A549 (cell line): ENCODE results near the gene CCDC38. TPM values are rescaled to one million over a fixed set of nuclear protein-coding genes. Genes with fewer than 3 reads are reported as not detected.

Source experiments
- ATAC-seq, 2 experiments: fragments of 200-7000 bp in 1 of 2; fragments of >200 bp in 1 of 2; cut with Nextera tagmentation in 1 of 2; cut with Tn5 transposase in 1 of 2; 3 replicates each; pipeline versions ENCODE4 v1.8.0 to v1.9.1; 2018 to 2020; ENCODE audit warnings: mild to moderate bottlenecking in 1 of 2, moderate library complexity in 1 of 2
- CTCF ChIA-PET: fragments of 300-600 bp; sonication (Branson Sonifier 250); formaldehyde crosslinking; extraction: SDS; loops from one replicate; lab custom pipeline; 2021; ENCODE audit warnings: antibody characterized with exemption, inconsistent platforms; lab: Yijun Ruan, JAX
- POLR2A ChIA-PET: fragments of 350-600 bp; formaldehyde crosslinking; extraction: SDS; loops from one replicate; lab custom pipeline; 2021; ENCODE audit warnings: antibody characterized with exemption, inconsistent platforms; lab: Yijun Ruan, JAX
- DNase-seq, 2 experiments: peaks; one replicate each; pipeline versions ENCODE4 v3.0.0 to v3.0.0-alpha.2; 2011 to 2016; ENCODE audit warnings: low read depth in 1 of 2, low spot score in 1 of 2
- FAIRE-seq: peaks from 2 replicates; lab custom pipeline; 2011; peaks lifted over from hg19 to GRCh38; lab: Jason Lieb, UNC
- H3K27ac ChIP-seq, 2 experiments: fragments of >200 bp; sonication (Bioruptor Twin); formaldehyde crosslinking; 3 replicates each; pipeline ENCODE4 v1.5.1; 2016 to 2017
- H3K4me1 ChIP-seq: fragments of >200 bp; sonication (Bioruptor Twin); formaldehyde crosslinking; 3 replicates; pipeline ENCODE4 v1.6.1; 2016
- H3K4me2 ChIP-seq: fragments of >200 bp; sonication (Bioruptor Twin); formaldehyde crosslinking; 3 replicates; pipeline ENCODE4 v1.6.1; 2016
- H3K4me3 ChIP-seq: fragments of >200 bp; sonication (Bioruptor Twin); formaldehyde crosslinking; 3 replicates; pipeline ENCODE4 v1.5.1; 2016
- H3K9me3 ChIP-seq: fragments of >200 bp; sonication (Bioruptor Twin); formaldehyde crosslinking; 3 replicates; pipeline ENCODE4 v1.6.1; 2016
- ATOH8 ChIP-seq: fragments of 250-450 bp; sonication (Bioruptor Pico); IDR thresholded peaks from 2 replicates; pipeline ENCODE4 v1.5.0; 2020; ENCODE audit warnings: low read depth, mild to moderate bottlenecking, moderate library complexity
- BCL3 ChIP-seq: fragments of >200 bp; sonication (Bioruptor Twin); formaldehyde crosslinking; IDR thresholded peaks from 3 replicates; pipeline ENCODE4 v1.6.1; 2016
- CBX2 ChIP-seq: fragments of 200-600 bp; sonication (generic); IDR thresholded peaks from 2 replicates; pipeline ENCODE4 v1.6.1; 2016; ENCODE audit warnings: low read depth, mild to moderate bottlenecking, borderline replicate concordance
- CEBPB ChIP-seq, 2 experiments: fragments of >200 bp in 1 of 2; sonication (Bioruptor Twin) in 1 of 2; formaldehyde crosslinking in 1 of 2; IDR thresholded peaks; 2 replicates each; pipeline ENCODE4 v1.6.1; 2012 to 2016
- CHD2 ChIP-seq: fragments of 150-350 bp; IDR thresholded peaks from 2 replicates; pipeline ENCODE4 v1.6.1; 2014; ENCODE audit warnings: low read length; ENCODE audit not compliant: partially characterized antibody
- CTCF ChIP-seq: fragments of >200 bp; sonication (Bioruptor Twin); formaldehyde crosslinking; IDR thresholded peaks from 3 replicates; pipeline ENCODE4 v1.5.1; 2016
- E2F6 ChIP-seq: IDR thresholded peaks from 2 replicates; pipeline ENCODE4 v1.6.1; 2012; ENCODE audit warnings: low read depth, borderline replicate concordance
- ELK1 ChIP-seq: fragments of 150-350 bp; IDR thresholded peaks from 2 replicates; pipeline ENCODE4 v1.6.1; 2014; ENCODE audit warnings: low read depth, mild to moderate bottlenecking, low read length
- HDAC2 ChIP-seq: fragments of 200-600 bp; sonication (generic); IDR thresholded peaks from 2 replicates; pipeline ENCODE4 v1.6.1; 2016
- HEYL ChIP-seq: fragments of 250-450 bp; sonication (Bioruptor Pico); IDR thresholded peaks from 2 replicates; pipeline ENCODE4 v1.8.0; 2021; ENCODE audit warnings: mild to moderate bottlenecking, moderate library complexity
- HOXA7 ChIP-seq: fragments of 250-450 bp; sonication (Bioruptor Pico); IDR thresholded peaks from 2 replicates; pipeline ENCODE4 v1.5.0; 2020; ENCODE audit warnings: mild to moderate bottlenecking, moderate library complexity
- HOXB13 ChIP-seq: fragments of 250-450 bp; sonication (Bioruptor Pico); IDR thresholded peaks from 2 replicates; pipeline ENCODE4 v1.5.0; 2020; ENCODE audit warnings: low read depth, mild to moderate bottlenecking, moderate library complexity
- JUNB ChIP-seq: fragments of >200 bp; sonication (Bioruptor Twin); formaldehyde crosslinking; IDR thresholded peaks from 2 replicates; pipeline ENCODE4 v1.6.1; 2016
- KDM5A ChIP-seq: fragments of 200-600 bp; sonication (generic); IDR thresholded peaks from 2 replicates; pipeline ENCODE4 v1.6.1; 2016; ENCODE audit warnings: antibody characterized with exemption, mild to moderate bottlenecking
- MAZ ChIP-seq: fragments of 150-350 bp; IDR thresholded peaks from 2 replicates; pipeline ENCODE4 v1.6.1; 2014; ENCODE audit warnings: antibody characterized with exemption, low read depth, low read length, borderline replicate concordance
- MYC ChIP-seq: IDR thresholded peaks from 2 replicates; pipeline ENCODE4 v1.6.1; 2012; ENCODE audit warnings: mild to moderate bottlenecking, inconsistent platforms, low read length, improper control_type of control experiment, borderline replicate concordance
- NPAS2 ChIP-seq: fragments of 250-450 bp; sonication (Bioruptor Pico); IDR thresholded peaks from 2 replicates; pipeline ENCODE4 v1.8.0; 2022; ENCODE audit warnings: mild to moderate bottlenecking, moderate library complexity, borderline replicate concordance
- NR3C1 ChIP-seq: fragments of >200 bp; sonication (Bioruptor Twin); formaldehyde crosslinking; IDR thresholded peaks from 3 replicates; pipeline ENCODE4 v1.6.1; 2017
- PBX3 ChIP-seq: IDR thresholded peaks from 2 replicates; pipeline ENCODE4 v1.6.1; 2012
- PHF8 ChIP-seq: fragments of 200-600 bp; sonication (generic); IDR thresholded peaks from 2 replicates; pipeline ENCODE4 v1.6.1; 2016; ENCODE audit warnings: low read depth, mild to moderate bottlenecking, antibody characterized with exemption, moderate library complexity, borderline replicate concordance
- POLR2AphosphoS2 ChIP-seq: conservative IDR thresholded peaks from 2 replicates; pipeline ENCODE4 v1.6.1; 2012; ENCODE audit warnings: low read length, improper control_type of control experiment, inconsistent platforms
- RCOR1 ChIP-seq: fragments of 150-350 bp; IDR thresholded peaks from 2 replicates; pipeline ENCODE4 v1.6.1; 2014; ENCODE audit warnings: antibody characterized with exemption, low read length, low read depth
- RFX5 ChIP-seq: fragments of 450-650 bp; IDR thresholded peaks from 2 replicates; pipeline ENCODE4 v1.7.1; 2014; ENCODE audit warnings: antibody characterized with exemption, mild to moderate bottlenecking, moderate library complexity
- SMC3 ChIP-seq: fragments of >200 bp; sonication (Bioruptor Twin); formaldehyde crosslinking; IDR thresholded peaks from 3 replicates; pipeline ENCODE4 v1.6.1; 2018; ENCODE audit warnings: inconsistent platforms
- TFCP2L1 ChIP-seq: fragments of 250-450 bp; sonication (Bioruptor Pico); IDR thresholded peaks from 2 replicates; pipeline ENCODE4 v1.5.0; 2021; ENCODE audit warnings: mild to moderate bottlenecking
- TP53 ChIP-seq: fragments of 250-450 bp; sonication (Bioruptor Pico); IDR thresholded peaks from 2 replicates; pipeline ENCODE4 v1.5.0; 2021; ENCODE audit warnings: mild to moderate bottlenecking, moderate library complexity
- ZC3H11A ChIP-seq: fragments of 450-650 bp; IDR thresholded peaks from 2 replicates; pipeline ENCODE4 v1.6.1; 2014; ENCODE audit warnings: antibody characterized with exemption, mild to moderate bottlenecking
- whole genome bisulfite sequencing: methylation state at CpG from one replicate; pipeline ENCODE4 v1.1.6; 2017; ENCODE audit errors: missing lambda C conversion rate; 5-methylcytosine and 5-hydroxymethylcytosine counted together
- polyA plus RNA-seq, 4 experiments: library from polyadenylated mRNA; depleted of rRNA in 3 of 4; stranded (reverse); fragments of >200 nt; fragmentation: RNase III in 1 of 4; extraction: RNeasy Plus Mini Kit Qiagen cat#74134 plus additional on column Dnase treatment in 1 of 4; gene quantifications; 2 replicates in 3 of 4; 3 replicates in 1 of 4; pipeline ENCODE4 v1.2.3, GENCODE V29; 2011 to 2017

The CCDC38 gene
- polyA plus RNA-seq, 2 of the 4 experiments (the other 2 are of a cell fraction): 0.18 to 0.41 TPM

GRCh38 chr12:95951515-95951914 is 9.1 kb upstream of the CCDC38 start:
- FAIRE-seq (no peak), DNase-seq (no peak), ATAC-seq (no peak)
- no peak overlapping the region for H3K4me3 ChIP-seq
- H3K9me3 ChIP-seq: no peaks in the 10 kb centered on the region
- TF ChIP-seq ZC3H11A (no peak), BCL3 (no peak), TP53 (CRISPR knock-in tag) (no peak), HOXB13 (no peak), PBX3 (no peak), JUNB (no peak), NR3C1 (no peak), HEYL (CRISPR knock-in tag) (no peak), HOXA7 (no peak), ATOH8 (CRISPR knock-in tag) (no peak), CTCF (no peak), NPAS2 (CRISPR knock-in tag) (no peak), CBX2 (no peak)
- POLR2A ChIA-PET: interaction anchor here (6.5 kb wide), 1 partner anchor 9 kb away, joined by 28 read pairs; the partner anchor contains the start of genes AMDHD1 and CCDC38
- no peak overlapping the region for H3K27ac ChIP-seq
- H3K4me1 ChIP-seq: no peaks in the 10 kb centered on the region
- CTCF ChIA-PET: interaction anchor here (0.9 to 1.2 kb wide), 3 partner anchors 8 to 33 kb away, joined by 3 to 6 read pairs (median 4); partner anchors contain the start of gene CCDC38
- no peak overlapping the region for H3K4me2 ChIP-seq

GRCh38 chr12:95949477-95950206 is 7.2 kb upstream of the CCDC38 start:
- 35% methylated on average over 4 of the region's 4 CpGs for WGBS
- no peak for ATAC-seq
- no peak for TF ChIP-seq RFX5
- no peak for TF ChIP-seq ELK1
- TF ChIP-seq TFCP2L1 (CRISPR knock-in tag): no peak
- no peak for TF ChIP-seq POLR2AphosphoS2
- no peak for TF ChIP-seq E2F6
- TF ChIP-seq CEBPB (IDR thresholded peaks at IDR 0.05): no peak
- TF ChIP-seq JUNB: no peak
- no peak for TF ChIP-seq CBX2
- no peak for TF ChIP-seq SMC3
- no peak for TF ChIP-seq KDM5A
- TF ChIP-seq PHF8: no peak
- TF ChIP-seq TP53 (CRISPR knock-in tag): no peak
- no peak for TF ChIP-seq MYC
- TF ChIP-seq MAZ: no peak
- TF ChIP-seq RCOR1: no peak
- TF ChIP-seq BCL3: no peak
- no peak for TF ChIP-seq CHD2
- TF ChIP-seq HOXB13: no peak
- no peak for TF ChIP-seq HDAC2
- FAIRE-seq: peak; percentile 59
- H3K4me1 ChIP-seq: no peaks in the 10 kb centered on the region
- ChIA-PET POLR2A (no interaction called here), CTCF (no interaction called here)
- no peak for DNase-seq
- no peak overlapping the region for H3K4me2 ChIP-seq
- H3K4me3 ChIP-seq: no peak overlapping the region
- no peak overlapping the region for H3K27ac ChIP-seq
- no peaks in the 10 kb centered on the region for H3K9me3 ChIP-seq
